Activated naive CD8-positive, alpha-beta T cell treated with anti-CD3 and anti-CD28 coated beads, Interleukin-2, amount 50 U/mL, for 24 hours (primary cell): ENCODE data around the gene VAPA.

Experiments
- ATAC-seq: fragments of 150-1000 bp; cut with Tn5 transposase; one replicate; pipeline ENCODE4 v1.10.0; 2021
- DNase-seq: peaks from one replicate; pipeline ENCODE4 v3.0.0; 2021
- H3K27ac Mint-ChIP-seq: one replicate; pipeline ENCODE4 v1.8.0; 2021; ENCODE audit warnings: mild to moderate bottlenecking, mixed read lengths
- H3K27me3 Mint-ChIP-seq: one replicate; pipeline ENCODE4 v1.8.0; 2021; ENCODE audit warnings: mixed read lengths
- H3K36me3 Mint-ChIP-seq: one replicate; pipeline ENCODE4 v1.8.0; 2021; ENCODE audit warnings: low read depth, mixed read lengths
- H3K4me1 Mint-ChIP-seq: one replicate; pipeline ENCODE4 v1.8.0; 2021; ENCODE audit warnings: mixed read lengths
- H3K4me3 Mint-ChIP-seq: one replicate; pipeline ENCODE4 v1.8.0; 2021; ENCODE audit warnings: mild to moderate bottlenecking, moderate library complexity, mixed read lengths
- H3K9me3 Mint-ChIP-seq: one replicate; pipeline ENCODE4 v1.8.0; 2021; ENCODE audit warnings: mixed read lengths

The VAPA gene

GRCh38 chr18:9914584-9915290, 921 bp downstream of the VAPA start:
- Mint-ChIP-seq H3K4me1 (peaks cover 29% of the 10 kb centered on the region), H3K4me3 (peak overlapping the region; percentile 89), H3K9me3 (no peaks in the 10 kb centered on the region), H3K27me3 (no peaks in the 10 kb centered on the region), H3K36me3 (peaks cover 2% of the 10 kb centered on the region), H3K27ac (peak overlapping the region; percentile 91)
- peak; percentile 23 for ATAC-seq
- peak; percentile 77 for DNase-seq

GRCh38 chr18:9915291-9916076, 1.7 kb downstream of the VAPA start:
- H3K27ac Mint-ChIP-seq, result peak overlapping the region; percentile 91
- H3K27me3 Mint-ChIP-seq, result no peaks in the 10 kb centered on the region
- DNase-seq (no peak), ATAC-seq (no peak)
- H3K9me3 Mint-ChIP-seq, result no peaks in the 10 kb centered on the region
- H3K4me3 Mint-ChIP-seq, result peak overlapping the region; percentile 89
- H3K36me3 Mint-ChIP-seq, result peaks cover 2% of the 10 kb centered on the region
- H3K4me1 Mint-ChIP-seq, result peaks cover 29% of the 10 kb centered on the region

- DNase-seq (no peak), ATAC-seq (no peak)
- H3K27ac Mint-ChIP-seq, result peak overlapping the region; percentile 91
Observed at GRCh38 chr18:9916077-9916639, 2.3 kb downstream of the VAPA start.

GRCh38 chr18:9916808-9917207, 3.0 kb downstream of the VAPA start:
- peaks cover 2% of the 10 kb centered on the region for H3K36me3 Mint-ChIP-seq
- peak overlapping the region; percentile 91 for H3K27ac Mint-ChIP-seq
- ATAC-seq, result no peak
- no peaks in the 10 kb centered on the region for H3K9me3 Mint-ChIP-seq
- peaks cover 29% of the 10 kb centered on the region for H3K4me1 Mint-ChIP-seq
- no peak for DNase-seq
- peak overlapping the region; percentile 89 for H3K4me3 Mint-ChIP-seq
- no peaks in the 10 kb centered on the region for H3K27me3 Mint-ChIP-seq

More at GRCh38 chr18:9916077-9916639, 2.3 kb downstream of the VAPA start:
- peaks cover 29% of the 10 kb centered on the region for H3K4me1 Mint-ChIP-seq
- no peaks in the 10 kb centered on the region for H3K9me3 Mint-ChIP-seq
- H3K27me3 Mint-ChIP-seq, result no peaks in the 10 kb centered on the region
- H3K36me3 Mint-ChIP-seq, result peaks cover 2% of the 10 kb centered on the region
- peak overlapping the region; percentile 89 for H3K4me3 Mint-ChIP-seq

GRCh38 chr18:9918016-9918680, 4.3 kb downstream of the VAPA start:
- ATAC-seq, result no peak
- DNase-seq, result no peak
- H3K36me3 Mint-ChIP-seq, result peaks cover 2% of the 10 kb centered on the region
- H3K27ac Mint-ChIP-seq, result no peak overlapping the region
- H3K9me3 Mint-ChIP-seq, result no peaks in the 10 kb centered on the region
- peaks cover 35% of the 10 kb centered on the region for H3K4me1 Mint-ChIP-seq
- H3K27me3 Mint-ChIP-seq, result no peaks in the 10 kb centered on the region
- H3K4me3 Mint-ChIP-seq, result no peak overlapping the region

GRCh38 chr18:9919564-9920232, 5.9 kb downstream of the VAPA start:
- no peak for ATAC-seq
- H3K27me3 Mint-ChIP-seq, result no peaks in the 10 kb centered on the region
- no peak overlapping the region for H3K4me3 Mint-ChIP-seq

GRCh38 chr18:9922592-9923311, 8.9 kb downstream of the VAPA start:
- peaks cover 4% of the 10 kb centered on the region for H3K36me3 Mint-ChIP-seq
- no peaks in the 10 kb centered on the region for H3K9me3 Mint-ChIP-seq
- ATAC-seq, result no peak
- no peak overlapping the region for H3K27ac Mint-ChIP-seq
- no peak for DNase-seq
- H3K4me1 Mint-ChIP-seq, result peaks cover 54% of the 10 kb centered on the region
- H3K4me3 Mint-ChIP-seq, result no peak overlapping the region
- H3K27me3 Mint-ChIP-seq, result no peaks in the 10 kb centered on the region

More at GRCh38 chr18:9919564-9920232, 5.9 kb downstream of the VAPA start:
- no peak for DNase-seq
- Mint-ChIP-seq H3K9me3 (no peaks in the 10 kb centered on the region), H3K27ac (no peak overlapping the region), H3K4me1 (peaks cover 44% of the 10 kb centered on the region), H3K36me3 (peaks cover 6% of the 10 kb centered on the region)

- H3K27me3 Mint-ChIP-seq, result no peaks in the 10 kb centered on the region
- H3K4me3 Mint-ChIP-seq, result no peak overlapping the region
- H3K36me3 Mint-ChIP-seq, result peaks cover 6% of the 10 kb centered on the region
- H3K9me3 Mint-ChIP-seq, result no peaks in the 10 kb centered on the region
- ATAC-seq (no peak), DNase-seq (no peak)
- H3K4me1 Mint-ChIP-seq, result peaks cover 71% of the 10 kb centered on the region
- no peak overlapping the region for H3K27ac Mint-ChIP-seq
Observed at GRCh38 chr18:9924371-9924943, 10.6 kb downstream of the VAPA start.

- Mint-ChIP-seq H3K4me1 (peaks cover 76% of the 10 kb centered on the region), H3K27me3 (no peaks in the 10 kb centered on the region), H3K9me3 (no peaks in the 10 kb centered on the region), H3K27ac (no peak overlapping the region), H3K36me3 (peaks cover 6% of the 10 kb centered on the region), H3K4me3 (no peak overlapping the region)
- ATAC-seq, result no peak
- DNase-seq, result no peak
Observed at GRCh38 chr18:9925369-9925768, 11.6 kb downstream of the VAPA start.

GRCh38 chr18:9925795-9926194, 12.0 kb downstream of the VAPA start:
- Mint-ChIP-seq H3K4me3 (no peak overlapping the region), H3K9me3 (no peaks in the 10 kb centered on the region), H3K27ac (no peak overlapping the region), H3K36me3 (peaks cover 6% of the 10 kb centered on the region), H3K27me3 (no peaks in the 10 kb centered on the region), H3K4me1 (peaks cover 77% of the 10 kb centered on the region)
- DNase-seq (no peak), ATAC-seq (no peak)

- Mint-ChIP-seq H3K27ac (no peak overlapping the region), H3K27me3 (no peaks in the 10 kb centered on the region), H3K4me1 (peaks cover 83% of the 10 kb centered on the region), H3K36me3 (peaks cover 9% of the 10 kb centered on the region), H3K4me3 (no peak overlapping the region), H3K9me3 (no peaks in the 10 kb centered on the region)
- DNase-seq (no peak), ATAC-seq (peak; percentile 68)
Observed at GRCh38 chr18:9926223-9926894, 12.5 kb downstream of the VAPA start.

GRCh38 chr18:9926977-9927376, 13.2 kb downstream of the VAPA start:
- no peak overlapping the region for H3K4me3 Mint-ChIP-seq
- peaks cover 85% of the 10 kb centered on the region for H3K4me1 Mint-ChIP-seq
- no peaks in the 10 kb centered on the region for H3K9me3 Mint-ChIP-seq
- peaks cover 13% of the 10 kb centered on the region for H3K36me3 Mint-ChIP-seq
- DNase-seq (no peak), ATAC-seq (no peak)
- H3K27ac Mint-ChIP-seq, result peak overlapping the region; percentile 3
- H3K27me3 Mint-ChIP-seq, result no peaks in the 10 kb centered on the region
